ENCODE data around the gene PLLP.

Gene PLLP

GRCh38 chr16:57299009-57299718, 14.7 kb upstream of the PLLP start:
- Histone ChIP-seq H3K9me3 (ENCODE audit: severe bottlenecking) (no peaks in the 10 kb centered on the region), H3K4me1 (ENCODE audit: insufficient read depth, poor library complexity, severe bottlenecking) (peaks cover 4% of the 10 kb centered on the region), H3K27me3 (ENCODE audit: insufficient read depth, poor library complexity, severe bottlenecking) (no peaks in the 10 kb centered on the region), H3K4me3 (ENCODE audit: severe bottlenecking) (peak overlapping the region; percentile 45), H3K27ac (ENCODE audit: poor library complexity, severe bottlenecking) (peak overlapping the region; percentile 60), H3K36me3 (ENCODE audit: low read depth) (no peaks in the 10 kb centered on the region)
- peak; percentile 52 for ATAC-seq (ENCODE audit: low read depth)
- no peak for TF ChIP-seq CTCF (IDR thresholded peaks at IDR 0.05; ENCODE audit: poor library complexity, severe bottlenecking)
- no peak for DNase-seq (ENCODE audit: low spot score)

- no peak overlapping the region for H3K4me3 ChIP-seq (ENCODE audit: severe bottlenecking)
- no peaks in the 10 kb centered on the region for H3K9me3 ChIP-seq (ENCODE audit: severe bottlenecking)
- H3K27ac ChIP-seq (ENCODE audit: poor library complexity, severe bottlenecking): no peak overlapping the region
- no peak for TF ChIP-seq CTCF (IDR thresholded peaks at IDR 0.05; ENCODE audit: poor library complexity, severe bottlenecking)
- H3K27me3 ChIP-seq (ENCODE audit: insufficient read depth, poor library complexity, severe bottlenecking): no peaks in the 10 kb centered on the region
- H3K36me3 ChIP-seq (ENCODE audit: low read depth): no peaks in the 10 kb centered on the region
- H3K4me1 ChIP-seq (ENCODE audit: insufficient read depth, poor library complexity, severe bottlenecking): peaks cover 4% of the 10 kb centered on the region
- no peak for ATAC-seq (ENCODE audit: low read depth)
- DNase-seq (ENCODE audit: low spot score): no peak
Measured at GRCh38 chr16:57297856-57298255, 13.4 kb upstream of the PLLP start.

GRCh38 chr16:57289391-57290257, 5.2 kb upstream of the PLLP start:
- Histone ChIP-seq H3K27ac (ENCODE audit: poor library complexity, severe bottlenecking) (no peak overlapping the region), H3K4me1 (ENCODE audit: insufficient read depth, poor library complexity, severe bottlenecking) (peaks cover 3% of the 10 kb centered on the region), H3K9me3 (ENCODE audit: severe bottlenecking) (no peaks in the 10 kb centered on the region), H3K27me3 (ENCODE audit: insufficient read depth, poor library complexity, severe bottlenecking) (no peaks in the 10 kb centered on the region), H3K36me3 (ENCODE audit: low read depth) (no peaks in the 10 kb centered on the region), H3K4me3 (ENCODE audit: severe bottlenecking) (no peak overlapping the region)
- no peak for DNase-seq (ENCODE audit: low spot score)
- TF ChIP-seq CTCF (IDR thresholded peaks at IDR 0.05; ENCODE audit: poor library complexity, severe bottlenecking): no peak
- ATAC-seq (ENCODE audit: low read depth): no peak

GRCh38 chr16:57285379-57285778, 907 bp upstream of the PLLP start:
- DNase-seq (ENCODE audit: low spot score) (no peak), ATAC-seq (ENCODE audit: low read depth) (no peak)
- Histone ChIP-seq H3K4me3 (ENCODE audit: severe bottlenecking) (no peak overlapping the region), H3K4me1 (ENCODE audit: insufficient read depth, poor library complexity, severe bottlenecking) (peaks cover 11% of the 10 kb centered on the region), H3K9me3 (ENCODE audit: severe bottlenecking) (no peaks in the 10 kb centered on the region), H3K36me3 (ENCODE audit: low read depth) (no peaks in the 10 kb centered on the region), H3K27ac (ENCODE audit: poor library complexity, severe bottlenecking) (no peak overlapping the region), H3K27me3 (ENCODE audit: insufficient read depth, poor library complexity, severe bottlenecking) (no peaks in the 10 kb centered on the region)
- TF ChIP-seq CTCF (IDR thresholded peaks at IDR 0.05; ENCODE audit: poor library complexity, severe bottlenecking): no peak

All from RWPE2 (cell line).